Left lung (tissue), 10 donors: ENCODE data around the gene SDR42E1. TPM values are rescaled to one million over a fixed set of nuclear protein-coding genes. Genes with fewer than 3 reads are reported as not detected.
"Not testable (repeated sequence)": the region's sequence is repeated elsewhere in the genome, so short reads cannot be mapped to it uniquely, and the experiment has no call there.

ENCODE experiments used
- ATAC-seq: fragments of 200-7000 bp; cut with Tn5 transposase; one replicate; pipeline ENCODE4 v1.9.1; 2020; ENCODE audit warnings: moderate library complexity
- DNase-seq, 4 donors: peaks; one replicate each; pipeline ENCODE4 v3.0.0-alpha.2; 2013 to 2020
- H3K27ac ChIP-seq, 2 donors: fragments of 200-600 bp; sonication (generic) in 1 of 2; one replicate each; pipeline versions ENCODE4 v1.5.0 to v1.8.0; 2020 to 2021
- H3K27me3 ChIP-seq, 2 donors: fragments of 200-600 bp; sonication (generic) in 1 of 2; one replicate each; pipeline versions ENCODE4 v1.5.0 to v1.8.0; 2020 to 2021
- H3K36me3 ChIP-seq, 2 donors: fragments of 200-600 bp; sonication (generic) in 1 of 2; one replicate each; pipeline versions ENCODE4 v1.5.0 to v1.8.0; 2020 to 2021
- H3K4me1 ChIP-seq, 2 donors: fragments of 200-600 bp; one replicate each; pipeline ENCODE4 v1.8.0; 2021
- H3K4me3 ChIP-seq, 2 donors: fragments of 200-600 bp; sonication (generic) in 1 of 2; one replicate each; pipeline versions ENCODE4 v1.5.0 to v1.8.0; 2020 to 2021; ENCODE audit warnings: mild to moderate bottlenecking in 1 of 2
- H3K9me3 ChIP-seq, 2 donors: fragments of 200-600 bp; sonication (generic) in 1 of 2; one replicate each; pipeline versions ENCODE4 v1.5.0 to v1.8.0; 2020 to 2021
- CTCF ChIP-seq, 2 donors: fragments of 200-600 bp; sonication (generic) in 1 of 2; IDR thresholded peaks; one replicate each; pipeline versions ENCODE4 v1.5.0 to v1.8.0; 2021; ENCODE audit warnings: antibody characterized with exemption in 2 of 2
- intact Hi-C, 2 donors: fragments of 100-400 bp; cut with DNase I; formaldehyde crosslinking; loops; one replicate each; pipeline versions ENCODE4 v1.11.2 to v1.14.2; 2022
- polyA plus RNA-seq, 6 donors: library from polyadenylated mRNA; unstranded; fragments of 120-200 nt; gene quantifications; one replicate each; pipeline ENCODE4 v1.2.1, GENCODE V29; 2013; ENCODE audit not compliant: insufficient read length in 6 of 6
- total RNA-seq, 2 donors: library from RNA; stranded (reverse); fragmentation: NEBNext Ultra II Directional; extraction: Animal tissue kit (Norgen Biotek cat#: 25700); gene quantifications; one replicate each; pipeline ENCODE4 v1.2.1, GENCODE V29; 2021
- donor health status: DM: no; HTN: yes; CAD: no.
- donor health status: DM: no; HTN: no; CAD: no.

SDR42E1 gene
- total and polyA plus RNA-seq, 8 donors, result 7.0 to 9.3 (median 8.7) TPM

- Histone ChIP-seq H3K9me3 (no peaks in the 10 kb centered on the region), H3K4me1 (no peaks in the 10 kb centered on the region), H3K4me3 (no peak overlapping the region), H3K27ac (no peak overlapping the region), H3K27me3 (no peaks in the 10 kb centered on the region), H3K36me3 (no peaks in the 10 kb centered on the region)
- ATAC-seq (no peak), DNase-seq (no peak)
- intact Hi-C loops, result no loop called here
- no peak for TF ChIP-seq CTCF (IDR thresholded peaks at IDR 0.05)
Observed at GRCh38 chr16:81987706-81988105, 23.6 kb downstream of the SDR42E1 start.

GRCh38 chr16:81987121-81987520 lies 24.1 kb downstream of the SDR42E1 start:
- intact Hi-C loops, result no loop called here
- ATAC-seq (no peak), DNase-seq (no peak)
- Histone ChIP-seq H3K4me1 (no peaks in the 10 kb centered on the region), H3K27me3 (no peaks in the 10 kb centered on the region), H3K27ac (no peak overlapping the region), H3K36me3 (no peaks in the 10 kb centered on the region), H3K9me3 (no peaks in the 10 kb centered on the region), H3K4me3 (no peak overlapping the region)
- TF ChIP-seq CTCF (IDR thresholded peaks at IDR 0.05), result no peak

GRCh38 chr16:81977335-81977942 lies 33.8 kb downstream of the SDR42E1 start:
- ATAC-seq, H3K4me3 ChIP-seq, H3K27ac ChIP-seq, intact Hi-C loops, H3K4me1 ChIP-seq, DNase-seq, H3K36me3 ChIP-seq, H3K27me3 ChIP-seq, H3K9me3 ChIP-seq: not testable (repeated sequence)

GRCh38 chr16:81975637-81976036 lies 35.6 kb downstream of the SDR42E1 start:
- DNase-seq (no peak), ATAC-seq (no peak)
- Histone ChIP-seq H3K4me1 (no peaks in the 10 kb centered on the region), H3K27ac (no peak overlapping the region), H3K36me3 (no peaks in the 10 kb centered on the region), H3K4me3 (no peak overlapping the region), H3K27me3 (no peaks in the 10 kb centered on the region), H3K9me3 (peaks cover 0 to 22% of the 10 kb centered on the region in 2 donors)
- intact Hi-C loops, result no loop called here
- TF ChIP-seq CTCF (IDR thresholded peaks at IDR 0.05), result no peak

- no peaks in the 10 kb centered on the region for H3K36me3 ChIP-seq
- no peak for TF ChIP-seq CTCF (IDR thresholded peaks at IDR 0.05)
- H3K27me3 ChIP-seq, result no peaks in the 10 kb centered on the region
- no peak overlapping the region for H3K27ac ChIP-seq
- no peaks in the 10 kb centered on the region for H3K4me1 ChIP-seq
- intact Hi-C loops, result no loop called here
- H3K4me3 ChIP-seq, result no peak overlapping the region
- DNase-seq, result no peak
- no peak for ATAC-seq
- peaks cover 0 to 22% of the 10 kb centered on the region in 2 donors for H3K9me3 ChIP-seq
Observed at GRCh38 chr16:81973737-81974136, 37.5 kb downstream of the SDR42E1 start.

- TF ChIP-seq CTCF (IDR thresholded peaks at IDR 0.05), result no peak
Observed at GRCh38 chr16:81971853-81972252, 39.4 kb downstream of the SDR42E1 start.

More at GRCh38 chr16:81971853-81972252, 39.4 kb downstream of the SDR42E1 start:
- Histone ChIP-seq H3K27ac (no peak overlapping the region), H3K4me1 (no peaks in the 10 kb centered on the region), H3K9me3 (peaks cover 0 to 22% of the 10 kb centered on the region in 2 donors), H3K27me3 (no peaks in the 10 kb centered on the region), H3K36me3 (no peaks in the 10 kb centered on the region), H3K4me3 (no peak overlapping the region)
- ATAC-seq (no peak), DNase-seq (no peak)
- intact Hi-C loops, result no loop called here
